SU-DHL-6 (cell line): Measurements from ENCODE around the gene NR1I2.

Experiments used
- H2AFZ ChIP-seq: fragments of 200-600 bp; sonication (generic); 2 replicates; pipeline ENCODE4 v1.6.1; 2014; ENCODE audit warnings: low read depth, mild to moderate bottlenecking, moderate library complexity, mixed read lengths, antibody characterized with exemption, low read length; ENCODE audit not compliant: severe bottlenecking
- H3F3A ChIP-seq: fragments of 200-600 bp; shearing (Covaris generic); 2 replicates; pipeline ENCODE4 v1.6.0; 2016; ENCODE audit warnings: antibody characterized with exemption, mild to moderate bottlenecking; ENCODE audit not compliant: insufficient read depth
- H3K27ac ChIP-seq: fragments of 200-600 bp; sonication (generic); 2 replicates; pipeline ENCODE4 v1.5.1; 2016; ENCODE audit warnings: low read depth, mild to moderate bottlenecking, low read length, moderate library complexity, mixed read lengths
- H3K27me3 ChIP-seq: fragments of 200-600 bp; sonication (generic), shearing (Covaris generic); 2 replicates; pipeline ENCODE4 v1.6.0; 2014; ENCODE audit warnings: mild to moderate bottlenecking, low read length
- H3K36me3 ChIP-seq: fragments of 200-600 bp; sonication (generic); 2 replicates; pipeline ENCODE4 v1.6.1; 2014; ENCODE audit warnings: mild to moderate bottlenecking, low read length, mixed read lengths
- H3K4me2 ChIP-seq: fragments of 300-600, 200-600 bp; shearing (Covaris generic), sonication (generic); 2 replicates; pipeline ENCODE4 v1.6.0; 2014; ENCODE audit warnings: low read length, low read depth, mild to moderate bottlenecking; ENCODE audit not compliant: poor library complexity, severe bottlenecking
- H3K4me3 ChIP-seq: fragments of 200-600 bp; sonication (generic); 2 replicates; pipeline ENCODE4 v1.5.1; 2014; ENCODE audit warnings: antibody characterized with exemption, low read length, mild to moderate bottlenecking, mixed read lengths; ENCODE audit not compliant: insufficient read depth, poor library complexity, severe bottlenecking
- H3K79me2 ChIP-seq: fragments of 200-600 bp; sonication (generic); 2 replicates; pipeline ENCODE4 v1.6.1; 2014; ENCODE audit warnings: mild to moderate bottlenecking, low read length, moderate library complexity; ENCODE audit not compliant: insufficient read depth
- H3K9ac ChIP-seq: fragments of 200-600 bp; sonication (generic); 2 replicates; pipeline ENCODE4 v1.7.0; 2014; ENCODE audit warnings: mild to moderate bottlenecking, low read length
- H3K9me2 ChIP-seq: fragments of 200-600 bp; sonication (generic); replicated peaks from 2 replicates; pipeline ENCODE4 v1.6.1; 2014; ENCODE audit warnings: low read length; ENCODE audit not compliant: insufficient read depth
- H3K9me3 ChIP-seq: fragments of 200-600 bp; sonication (generic); 2 replicates; pipeline ENCODE4 v1.6.1; 2014; ENCODE audit warnings: low read length, mixed read lengths; ENCODE audit not compliant: insufficient read depth
- H4K20me1 ChIP-seq: fragments of 200-600 bp; sonication (generic); 2 replicates; pipeline ENCODE4 v1.6.1; 2014; ENCODE audit warnings: low read depth, mild to moderate bottlenecking, antibody characterized with exemption, low read length, moderate library complexity, mixed read lengths
- EZH2phosphoT487 ChIP-seq: fragments of 200-600 bp; sonication (generic), shearing (Covaris generic); conservative IDR thresholded peaks from 2 replicates; pipeline ENCODE4 v1.6.1; 2018; ENCODE audit warnings: mild to moderate bottlenecking, antibody characterized with exemption, low read length, moderate library complexity, mixed read lengths
- TF ChIP-seq, protein P1 (sequence below): fragments of 200-600 bp; sonication (generic); IDR thresholded peaks from one replicate; pipeline ENCODE4 v1.5.1; 2017; ENCODE audit warnings: antibody characterized with exemption, mild to moderate bottlenecking, low read length, moderate library complexity; ENCODE audit not compliant: insufficient read depth, poor library complexity, severe bottlenecking

NR1I2 gene

DNA sequence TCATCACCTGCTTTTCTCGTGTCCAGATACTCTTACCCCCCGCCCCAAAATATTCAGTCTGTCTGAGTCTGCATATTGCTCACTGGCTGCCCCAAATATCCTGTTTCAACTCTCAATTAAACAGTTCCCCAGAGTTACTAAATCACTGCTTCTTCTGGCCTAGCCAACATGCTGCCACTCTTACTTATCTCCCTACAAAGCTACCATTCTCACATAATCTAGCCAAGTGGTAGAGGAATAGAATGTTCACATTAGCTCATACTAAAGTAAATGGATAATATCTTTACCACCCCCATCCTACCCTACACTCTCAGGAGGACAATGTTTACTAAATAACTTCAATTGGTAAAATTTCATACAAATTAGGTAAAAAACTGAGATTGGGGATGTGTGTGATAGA, 77.8 kb downstream of the NR1I2 start:
- no peak overlapping the region for H3K4me2 ChIP-seq
- H3K27me3 ChIP-seq, result no peaks in the 10 kb centered on the region
- peaks cover 7% of the 10 kb centered on the region; the same call in 1 of the 2 replicates for H3K9me3 ChIP-seq
- H3K9me2 ChIP-seq, result no peaks in the 10 kb centered on the region
- H3F3A ChIP-seq, result 0 out of 2 replicates have a peak, but pooled peaks cover 2% of the 10 kb centered on the region
- no peaks in the 10 kb centered on the region for H3K79me2 ChIP-seq
- no peak overlapping the region for H3K27ac ChIP-seq
- no peak overlapping the region for H3K4me3 ChIP-seq
- no peaks in the 10 kb centered on the region for H4K20me1 ChIP-seq
- H2AFZ ChIP-seq, result no peak overlapping the region
- H3K36me3 ChIP-seq, result peaks cover 61% of the 10 kb centered on the region
- H3K9ac ChIP-seq, result no peak overlapping the region
- TF ChIP-seq, protein P1, sequence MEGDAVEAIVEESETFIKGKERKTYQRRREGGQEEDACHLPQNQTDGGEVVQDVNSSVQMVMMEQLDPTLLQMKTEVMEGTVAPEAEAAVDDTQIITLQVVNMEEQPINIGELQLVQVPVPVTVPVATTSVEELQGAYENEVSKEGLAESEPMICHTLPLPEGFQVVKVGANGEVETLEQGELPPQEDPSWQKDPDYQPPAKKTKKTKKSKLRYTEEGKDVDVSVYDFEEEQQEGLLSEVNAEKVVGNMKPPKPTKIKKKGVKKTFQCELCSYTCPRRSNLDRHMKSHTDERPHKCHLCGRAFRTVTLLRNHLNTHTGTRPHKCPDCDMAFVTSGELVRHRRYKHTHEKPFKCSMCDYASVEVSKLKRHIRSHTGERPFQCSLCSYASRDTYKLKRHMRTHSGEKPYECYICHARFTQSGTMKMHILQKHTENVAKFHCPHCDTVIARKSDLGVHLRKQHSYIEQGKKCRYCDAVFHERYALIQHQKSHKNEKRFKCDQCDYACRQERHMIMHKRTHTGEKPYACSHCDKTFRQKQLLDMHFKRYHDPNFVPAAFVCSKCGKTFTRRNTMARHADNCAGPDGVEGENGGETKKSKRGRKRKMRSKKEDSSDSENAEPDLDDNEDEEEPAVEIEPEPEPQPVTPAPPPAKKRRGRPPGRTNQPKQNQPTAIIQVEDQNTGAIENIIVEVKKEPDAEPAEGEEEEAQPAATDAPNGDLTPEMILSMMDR, result no peak
- no peak for TF ChIP-seq EZH2phosphoT487

DNA sequence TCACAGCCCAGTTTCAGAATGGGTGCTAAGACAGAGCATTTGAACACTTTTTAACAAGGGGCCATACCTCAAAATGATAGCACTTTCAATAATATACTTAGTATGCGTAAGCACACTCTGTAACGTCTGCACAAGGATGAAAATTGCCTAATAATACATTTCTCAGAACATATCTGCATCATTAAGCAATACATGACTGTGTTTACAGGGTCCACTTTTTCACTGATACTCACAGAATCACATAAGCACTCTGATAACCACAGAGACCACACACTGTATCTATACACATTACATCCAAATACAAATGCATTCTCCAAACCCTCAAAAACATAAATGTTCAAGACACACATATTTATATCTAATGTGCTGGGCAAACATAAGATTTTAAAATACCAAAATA, 79.8 kb downstream of the NR1I2 start:
- Histone ChIP-seq H4K20me1 (no peaks in the 10 kb centered on the region), H3K79me2 (no peaks in the 10 kb centered on the region), H3K27ac (no peak overlapping the region), H3K4me2 (no peak overlapping the region), H3F3A (0 out of 2 replicates have a peak, but pooled peaks cover 4% of the 10 kb centered on the region), H2AFZ (no peak overlapping the region), H3K9me3 (peaks cover 7% of the 10 kb centered on the region; the same call in 1 of the 2 replicates), H3K27me3 (no peaks in the 10 kb centered on the region), H3K9me2 (no peaks in the 10 kb centered on the region), H3K4me3 (no peak overlapping the region), H3K9ac (no peak overlapping the region), H3K36me3 (peaks cover 53% of the 10 kb centered on the region)
- TF ChIP-seq EZH2phosphoT487, result no peak
- TF ChIP-seq, protein P1, result no peak

DNA sequence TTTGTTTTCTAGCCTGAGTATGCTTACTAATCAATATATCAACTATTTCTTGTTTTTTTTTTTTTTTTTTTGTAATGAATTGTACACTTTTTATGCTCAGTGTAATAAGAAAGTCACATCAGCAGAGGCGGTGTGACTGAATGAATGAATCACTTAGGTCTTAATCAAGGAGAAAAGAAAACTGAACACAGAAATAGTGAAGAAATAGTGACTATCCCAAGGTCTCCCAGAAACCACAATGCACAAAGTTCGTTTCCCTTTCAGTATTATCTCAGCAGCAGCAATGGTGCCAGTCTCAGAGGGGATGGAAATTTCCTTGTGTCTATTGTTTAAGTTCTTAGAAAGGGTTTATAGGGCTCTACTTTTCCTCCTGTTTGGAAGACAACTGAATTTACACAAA, 80.7 kb downstream of the NR1I2 start:
- H3K36me3 ChIP-seq, result peaks cover 51% of the 10 kb centered on the region
- H3K9ac ChIP-seq, result no peak overlapping the region
- H3K9me3 ChIP-seq, result peaks cover 7% of the 10 kb centered on the region; the same call in 1 of the 2 replicates
- no peak overlapping the region for H3K4me2 ChIP-seq
- H3F3A ChIP-seq, result 0 out of 2 replicates have a peak, but pooled peaks cover 4% of the 10 kb centered on the region
- no peak overlapping the region for H3K27ac ChIP-seq
- H3K79me2 ChIP-seq, result no peaks in the 10 kb centered on the region
- no peak for TF ChIP-seq EZH2phosphoT487
- TF ChIP-seq, protein P1, result no peak
- H2AFZ ChIP-seq, result no peak overlapping the region
- no peaks in the 10 kb centered on the region for H3K27me3 ChIP-seq
- no peaks in the 10 kb centered on the region for H3K9me2 ChIP-seq
- H3K4me3 ChIP-seq, result no peak overlapping the region
- no peaks in the 10 kb centered on the region for H4K20me1 ChIP-seq
